Astrocyte (in vitro differentiated cells and primary cell): ENCODE data around the gene LRRC47.

Experiments
- CTCF ChIP-seq: IDR thresholded peaks from 2 replicates; pipeline ENCODE4 v1.5.1; 2011; ENCODE audit warnings: low read depth, mild to moderate bottlenecking, inconsistent platforms, low read length, moderate library complexity; ENCODE audit not compliant: insufficient read depth
- EZH2 ChIP-seq: IDR thresholded peaks from 2 replicates; pipeline ENCODE4 v1.6.1; 2012; ENCODE audit warnings: mild to moderate bottlenecking, low read length, inconsistent platforms; ENCODE audit not compliant: insufficient read depth

GRCh38 chr1:3773572-3774275 lies 22.6 kb downstream of the LRRC47 start:
- no peak for TF ChIP-seq EZH2
- no peak for TF ChIP-seq CTCF
